Omental fat pad (tissue), 4 donors: Measurements from ENCODE around the gene RAB3IL1. TPM values are rescaled to one million over a fixed set of nuclear protein-coding genes. Genes with fewer than 3 reads are reported as not detected.

Experiments
- ATAC-seq: fragments of 150-250 bp; one replicate; pipeline ENCODE4 v1.9.1; 2016; ENCODE audit warnings: mild to moderate bottlenecking, moderate library complexity; ENCODE audit not compliant: low FRiP score
- DNase-seq: peaks from one replicate; pipeline ENCODE4 v3.0.0-alpha.2; 2019; ENCODE audit warnings: low spot score
- small RNA-seq: library from RNA; depleted of rRNA; stranded (forward); fragments of <200 nt; gene quantifications from one replicate; pipeline ENCODE3, GENCODE V24; 2016
- total RNA-seq, 4 donors: library from RNA; depleted of rRNA; stranded (reverse); fragments of >200 nt; gene quantifications; one replicate each; pipeline ENCODE4 v1.1.0, GENCODE V29; 2016
- TF ChIP-seq, protein P1 (sequence below), 3 donors: fragments of 450-650 bp; IDR thresholded peaks; one replicate each; pipeline ENCODE4 v1.5.1; 2016 to 2017; ENCODE audit warnings: antibody characterized with exemption in 3 of 3, mild to moderate bottlenecking in 3 of 3, moderate library complexity in 2 of 3

Gene RAB3IL1
- total RNA-seq, 4 donors from 2014 or later, result 18.5 to 37.8 (median 25.4) TPM

DNA sequence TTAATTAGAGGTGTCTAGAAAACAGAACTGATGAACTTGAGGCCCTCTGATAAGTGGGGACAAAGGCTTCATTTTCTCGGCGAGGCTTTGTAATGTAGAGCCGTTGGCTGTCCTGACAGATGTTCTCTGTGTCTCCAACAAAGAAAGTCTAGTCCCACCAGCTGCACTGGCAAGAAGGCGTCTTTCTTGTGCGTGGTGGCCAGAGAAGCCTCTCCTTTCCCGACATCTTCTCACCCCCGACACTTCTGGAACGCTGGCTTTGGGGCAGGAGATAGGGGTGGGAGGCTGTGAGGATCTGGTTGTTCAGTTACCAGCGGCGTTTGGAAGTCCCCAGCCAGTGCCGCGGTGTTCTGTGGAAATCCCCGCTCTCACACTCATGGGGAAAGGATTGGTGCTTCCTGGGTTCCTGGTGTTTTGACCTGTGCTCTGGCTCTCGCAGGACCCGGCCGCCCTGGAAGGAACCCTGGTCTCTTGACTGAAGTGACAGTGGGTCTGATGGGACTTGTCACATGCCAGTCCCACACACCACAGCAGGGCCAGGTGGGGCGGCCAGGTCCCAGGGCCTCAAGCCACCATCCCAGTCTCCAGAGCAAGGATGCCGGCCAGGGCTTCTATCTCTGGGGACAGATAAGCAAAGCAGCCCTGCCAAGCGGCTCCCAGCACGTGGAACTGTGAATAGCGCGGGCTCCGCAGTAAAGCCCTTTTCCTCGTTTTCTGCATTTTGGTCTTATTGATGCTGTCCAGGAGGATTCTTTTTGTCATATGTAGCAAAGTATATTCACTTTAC lies 66.1 kb downstream of the RAB3IL1 start:
- DNase-seq, result no peak
- TF ChIP-seq, protein P1, sequence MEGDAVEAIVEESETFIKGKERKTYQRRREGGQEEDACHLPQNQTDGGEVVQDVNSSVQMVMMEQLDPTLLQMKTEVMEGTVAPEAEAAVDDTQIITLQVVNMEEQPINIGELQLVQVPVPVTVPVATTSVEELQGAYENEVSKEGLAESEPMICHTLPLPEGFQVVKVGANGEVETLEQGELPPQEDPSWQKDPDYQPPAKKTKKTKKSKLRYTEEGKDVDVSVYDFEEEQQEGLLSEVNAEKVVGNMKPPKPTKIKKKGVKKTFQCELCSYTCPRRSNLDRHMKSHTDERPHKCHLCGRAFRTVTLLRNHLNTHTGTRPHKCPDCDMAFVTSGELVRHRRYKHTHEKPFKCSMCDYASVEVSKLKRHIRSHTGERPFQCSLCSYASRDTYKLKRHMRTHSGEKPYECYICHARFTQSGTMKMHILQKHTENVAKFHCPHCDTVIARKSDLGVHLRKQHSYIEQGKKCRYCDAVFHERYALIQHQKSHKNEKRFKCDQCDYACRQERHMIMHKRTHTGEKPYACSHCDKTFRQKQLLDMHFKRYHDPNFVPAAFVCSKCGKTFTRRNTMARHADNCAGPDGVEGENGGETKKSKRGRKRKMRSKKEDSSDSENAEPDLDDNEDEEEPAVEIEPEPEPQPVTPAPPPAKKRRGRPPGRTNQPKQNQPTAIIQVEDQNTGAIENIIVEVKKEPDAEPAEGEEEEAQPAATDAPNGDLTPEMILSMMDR (IDR thresholded peaks at IDR 0.05), result no peak
- no peak for ATAC-seq

DNA sequence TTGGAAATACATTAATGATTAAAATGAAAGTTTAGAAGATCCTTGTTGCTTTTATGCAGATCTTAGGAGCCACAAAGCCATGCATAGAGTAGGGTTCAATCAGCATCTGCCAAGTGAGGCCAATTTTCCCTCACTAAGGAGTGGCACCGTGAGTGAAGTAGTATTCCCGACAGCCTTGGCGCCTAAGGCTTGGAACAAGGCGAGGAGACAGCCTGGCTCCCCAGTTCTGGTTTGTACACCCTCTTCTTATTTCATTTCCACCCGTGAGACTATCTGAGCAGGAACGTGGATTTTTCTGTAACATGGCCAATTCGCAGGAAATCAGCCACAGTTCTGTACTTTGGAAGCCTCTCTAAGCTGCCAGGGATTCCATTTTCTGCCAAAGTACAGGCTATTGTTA lies 66.7 kb downstream of the RAB3IL1 start:
- DNase-seq (no peak), ATAC-seq (no peak)
- TF ChIP-seq, protein P1 (IDR thresholded peaks at IDR 0.05), result no peak

DNA sequence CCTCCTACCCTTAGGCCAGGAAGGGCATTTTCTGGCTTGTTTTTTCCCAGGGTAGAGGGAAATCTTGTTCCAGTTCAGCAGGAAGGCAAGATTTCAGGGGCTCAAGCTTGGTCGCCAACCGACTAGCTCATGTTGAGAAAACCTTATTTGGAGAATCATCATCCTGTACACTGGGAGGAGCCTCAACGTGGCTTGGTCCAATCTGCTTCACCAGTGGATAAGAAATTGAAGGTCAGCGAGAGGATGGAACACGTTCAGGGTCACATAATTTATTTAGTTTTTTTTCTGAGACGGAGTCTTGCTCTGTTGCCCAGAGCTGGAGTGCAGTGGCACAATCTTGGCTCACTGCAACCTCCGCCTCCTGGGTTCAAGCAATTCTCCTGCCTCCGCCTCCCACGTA lies 68.7 kb downstream of the RAB3IL1 start:
- no peak for DNase-seq

GRCh38 chr11:61847914-61848581 lies 69.3 kb downstream of the RAB3IL1 start:
- TF ChIP-seq, protein P1 (IDR thresholded peaks at IDR 0.05), result no peak
- no peak for ATAC-seq
- no peak for DNase-seq

More for the DNA sequence above, 68.7 kb downstream of the RAB3IL1 start:
- no peak for ATAC-seq
- TF ChIP-seq, protein P1 (IDR thresholded peaks at IDR 0.05), result no peak

Small RNA genes within 50 kb of the gene (small RNA-seq; reads per million reads assigned to genes)
- gene MIR6746 (not detected), gene RNU6-1243P (not detected)

Other genes with a start within 250 kb of the RAB3IL1 start
- gene DAGLA, start 237.2 kb downstream of the RAB3IL1 start, total RNA-seq, result 1 to 10 TPM; 1.4 to 4.6 (median 2.8) TPM
- gene MYRF, start 164.9 kb downstream of the RAB3IL1 start, total RNA-seq, result 10 to 100 TPM in 3 of 4 donors, under 1 TPM in 1; 0.16 to 55.1 (median 29.5) TPM
- 10 to 100 TPM; 27.9 to 52.6 (median 43.4) TPM for gene TMEM258, start 125.0 kb downstream of the RAB3IL1 start, total RNA-seq
- gene FEN1, start 124.7 kb downstream of the RAB3IL1 start, total RNA-seq, result 1 to 10 TPM; 4.7 to 8.9 (median 6.7) TPM
- 10 to 100 TPM; 20.1 to 49.1 (median 22.0) TPM for gene FADS1, start 100.6 kb downstream of the RAB3IL1 start, total RNA-seq
- gene FADS2, start 89.3 kb downstream of the RAB3IL1 start, total RNA-seq, result 10 to 100 TPM in 3 of 4 donors, 1 to 10 TPM in 1; 7.8 to 40.1 (median 16.2) TPM
- 100 to 1,000 TPM; 111 to 285 (median 246) TPM for gene FADS3, start 26.0 kb downstream of the RAB3IL1 start, total RNA-seq
- gene BEST1, start 32.8 kb upstream of the RAB3IL1 start, total RNA-seq, result 10 to 100 TPM in 3 of 4 donors, 1 to 10 TPM in 1; 5.8 to 17.0 (median 12.0) TPM
- gene FTH1, start 50.1 kb upstream of the RAB3IL1 start, total RNA-seq, result 1,000 to 10,000 TPM; 3,477 to 7,075 (median 4,643) TPM
- 10 to 100 TPM in 2 of 4 donors, 1 to 10 TPM in 2; 8.0 to 19.1 (median 12.9) TPM for gene INCENP, start 206.4 kb upstream of the RAB3IL1 start, total RNA-seq